Peyer's patch (tissue), 4 donors: ENCODE data around the gene KCTD15.

ENCODE experiments used
- POLR2A ChIP-seq, 2 donors: fragments of 450-650 bp; IDR thresholded peaks; one replicate each; pipeline ENCODE4 v1.5.1; 2017; ENCODE audit warnings: antibody characterized with exemption in 2 of 2, mild to moderate bottlenecking in 2 of 2, moderate library complexity in 2 of 2
- TF ChIP-seq, protein P1 (sequence below), 6 experiments: fragments of 450-650 bp in 4 of 6; fragments of 200-600 bp in 2 of 6; sonication (generic) in 1 of 6; IDR thresholded peaks; one replicate each; pipeline ENCODE4 v1.5.1; 2017 to 2019; ENCODE audit warnings: antibody characterized with exemption in 6 of 6, mild to moderate bottlenecking in 3 of 6, moderate library complexity in 1 of 6

- TF ChIP-seq, protein P1, sequence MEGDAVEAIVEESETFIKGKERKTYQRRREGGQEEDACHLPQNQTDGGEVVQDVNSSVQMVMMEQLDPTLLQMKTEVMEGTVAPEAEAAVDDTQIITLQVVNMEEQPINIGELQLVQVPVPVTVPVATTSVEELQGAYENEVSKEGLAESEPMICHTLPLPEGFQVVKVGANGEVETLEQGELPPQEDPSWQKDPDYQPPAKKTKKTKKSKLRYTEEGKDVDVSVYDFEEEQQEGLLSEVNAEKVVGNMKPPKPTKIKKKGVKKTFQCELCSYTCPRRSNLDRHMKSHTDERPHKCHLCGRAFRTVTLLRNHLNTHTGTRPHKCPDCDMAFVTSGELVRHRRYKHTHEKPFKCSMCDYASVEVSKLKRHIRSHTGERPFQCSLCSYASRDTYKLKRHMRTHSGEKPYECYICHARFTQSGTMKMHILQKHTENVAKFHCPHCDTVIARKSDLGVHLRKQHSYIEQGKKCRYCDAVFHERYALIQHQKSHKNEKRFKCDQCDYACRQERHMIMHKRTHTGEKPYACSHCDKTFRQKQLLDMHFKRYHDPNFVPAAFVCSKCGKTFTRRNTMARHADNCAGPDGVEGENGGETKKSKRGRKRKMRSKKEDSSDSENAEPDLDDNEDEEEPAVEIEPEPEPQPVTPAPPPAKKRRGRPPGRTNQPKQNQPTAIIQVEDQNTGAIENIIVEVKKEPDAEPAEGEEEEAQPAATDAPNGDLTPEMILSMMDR (IDR thresholded peaks at IDR 0.05) = no peak
- no peak for TF ChIP-seq POLR2A (IDR thresholded peaks at IDR 0.05)
Measured at GRCh38 chr19:33830264-33830663, 33.6 kb downstream of the KCTD15 start.
